ENCODE data around the gene GAL3ST2.
"Not testable (repeated sequence)": the region's sequence is repeated elsewhere in the genome, so short reads cannot be mapped to it uniquely, and the experiment has no call there.

Gene GAL3ST2

GRCh38 chr2:241833101-241833663 lies 56.6 kb downstream of the GAL3ST2 start:
- Histone ChIP-seq H3K4me1 (no peaks in the 10 kb centered on the region), H3K27me3 (ENCODE audit: control insufficient read depth, insufficient read depth, low read length) (no peaks in the 10 kb centered on the region), H3K27ac (no peak overlapping the region), H3K4me3 (ENCODE audit: low read depth, low read length) (no peak overlapping the region), H3K4me2 (ENCODE audit: low read length) (no peak overlapping the region), H2AFZ (no peak overlapping the region), H3K79me2 (no peaks in the 10 kb centered on the region), H3K36me3 (ENCODE audit: control insufficient read depth, insufficient read depth, low read length) (no peaks in the 10 kb centered on the region), H3K9ac (no peak overlapping the region), H3K9me3 (ENCODE audit: control insufficient read depth, low read length) (no peaks in the 10 kb centered on the region)
- TF ChIP-seq CTCF (IDR thresholded peaks at IDR 0.05) = no peak

DNA sequence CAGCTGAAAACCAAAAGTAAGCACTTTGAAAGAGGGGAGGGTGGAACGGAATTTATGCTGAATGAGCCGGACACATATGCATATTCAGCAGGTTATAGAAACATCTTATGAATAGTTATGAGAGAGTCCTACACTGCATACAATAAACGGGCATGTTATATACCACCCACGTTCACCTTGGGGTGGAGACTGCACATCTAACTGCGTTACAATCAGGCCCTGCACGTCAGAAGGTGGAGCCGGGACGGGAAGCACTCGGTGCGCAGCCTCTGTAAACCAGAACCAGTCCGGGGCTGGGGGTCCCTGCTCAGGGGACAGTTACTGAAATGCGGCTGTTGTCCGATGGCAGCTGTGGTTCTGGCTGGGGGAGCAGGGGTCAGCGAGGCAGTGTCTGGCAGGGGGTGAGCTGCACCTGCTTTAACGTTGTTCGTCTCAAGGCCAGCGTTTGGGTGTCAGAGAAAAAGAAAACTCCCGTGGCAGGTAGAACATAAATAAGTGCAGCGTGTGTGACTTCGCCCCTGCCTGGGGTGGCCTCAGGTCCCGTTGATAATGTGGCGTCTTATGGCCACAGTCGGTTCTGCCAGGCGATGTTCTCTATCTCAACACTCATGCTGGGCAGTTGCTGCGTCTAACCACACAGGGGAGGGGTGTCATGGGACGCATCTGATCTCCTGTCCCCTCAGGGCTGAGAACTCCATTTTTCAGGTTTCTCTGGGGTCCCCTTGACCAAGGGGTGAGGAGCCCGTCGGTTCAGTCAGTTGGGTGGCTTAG lies 57.3 kb downstream of the GAL3ST2 start:
- H3K4me1 ChIP-seq; H3K27ac ChIP-seq; H2AFZ ChIP-seq; H3K4me2 ChIP-seq (ENCODE audit: low read length); H3K9ac ChIP-seq; H3K36me3 ChIP-seq (ENCODE audit: control insufficient read depth, insufficient read depth, low read length); H3K79me2 ChIP-seq; H3K9me3 ChIP-seq (ENCODE audit: control insufficient read depth, low read length); H3K27me3 ChIP-seq (ENCODE audit: control insufficient read depth, insufficient read depth, low read length); H3K4me3 ChIP-seq (ENCODE audit: low read depth, low read length): not testable (repeated sequence)

DNA sequence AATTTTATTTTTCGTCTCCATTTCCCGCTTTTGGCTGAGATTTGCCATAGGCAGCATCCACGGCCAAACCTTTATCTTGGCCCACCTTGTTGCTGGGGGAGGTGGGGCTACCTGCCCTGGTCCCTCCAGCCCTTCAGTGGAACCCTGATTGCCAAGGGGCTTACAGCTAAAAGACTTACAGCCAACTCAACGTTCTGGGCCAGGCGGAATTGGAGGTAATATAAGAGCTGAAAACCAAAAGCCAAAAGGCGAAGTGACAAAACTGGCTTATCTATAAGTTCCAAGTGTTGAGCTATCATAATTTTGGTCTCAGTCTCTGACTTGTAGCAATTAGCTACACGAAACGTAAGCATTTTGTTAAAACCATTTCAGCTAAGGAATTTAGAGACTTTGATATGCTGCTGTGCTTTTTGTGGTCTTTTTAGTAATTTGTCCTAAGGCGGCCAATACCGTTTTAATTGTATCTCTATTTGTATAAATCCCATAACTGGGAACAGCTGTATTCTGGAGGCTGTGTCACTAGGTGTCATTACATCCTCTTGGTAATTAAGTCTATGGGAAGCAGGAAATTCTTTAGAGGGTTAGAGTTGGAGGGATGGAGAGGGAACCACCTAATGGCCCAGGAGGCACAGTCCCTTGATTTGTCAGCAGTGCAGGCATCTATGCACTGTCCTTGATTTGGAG lies 58.0 kb downstream of the GAL3ST2 start:
- Histone ChIP-seq H3K27ac (no peak overlapping the region), H3K27me3 (ENCODE audit: control insufficient read depth, insufficient read depth, low read length) (no peaks in the 10 kb centered on the region), H3K4me1 (no peaks in the 10 kb centered on the region), H3K9me3 (ENCODE audit: control insufficient read depth, low read length) (no peaks in the 10 kb centered on the region), H3K4me3 (ENCODE audit: low read depth, low read length) (no peak overlapping the region), H3K79me2 (no peaks in the 10 kb centered on the region), H3K36me3 (ENCODE audit: control insufficient read depth, insufficient read depth, low read length) (no peaks in the 10 kb centered on the region), H3K9ac (no peak overlapping the region), H3K4me2 (ENCODE audit: low read length) (no peak overlapping the region), H2AFZ (no peak overlapping the region)
- no peak for TF ChIP-seq CTCF (IDR thresholded peaks at IDR 0.05)

DNA sequence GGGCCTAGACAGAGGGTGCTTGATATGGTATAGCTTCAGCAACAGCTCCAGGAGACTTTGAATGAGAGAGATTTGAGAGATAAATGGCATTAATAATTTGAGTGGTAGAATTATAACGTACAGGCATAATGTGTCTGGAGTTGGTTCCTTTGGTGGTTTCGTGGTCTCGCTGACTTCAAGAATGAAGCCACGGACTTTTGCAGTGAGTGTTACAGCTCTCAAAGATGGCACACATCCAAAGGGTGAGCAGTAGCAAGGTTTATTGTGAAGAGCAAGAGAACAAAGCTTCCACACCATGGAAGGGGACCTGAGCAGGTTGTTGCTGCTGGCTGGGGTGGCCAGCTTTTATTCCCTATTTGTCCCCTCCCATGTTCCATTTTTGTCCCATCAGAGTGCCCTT lies 59.0 kb downstream of the GAL3ST2 start:
- TF ChIP-seq CTCF (IDR thresholded peaks at IDR 0.05) = no peak
- no peaks in the 10 kb centered on the region for H3K9me3 ChIP-seq (ENCODE audit: control insufficient read depth, low read length)

GRCh38 chr2:241836292-241836691 lies 59.7 kb downstream of the GAL3ST2 start:
- Histone ChIP-seq H3K4me3 (ENCODE audit: low read depth, low read length) (no peak overlapping the region), H3K9me3 (ENCODE audit: control insufficient read depth, low read length) (no peaks in the 10 kb centered on the region), H3K27me3 (ENCODE audit: control insufficient read depth, insufficient read depth, low read length) (no peaks in the 10 kb centered on the region), H3K36me3 (ENCODE audit: control insufficient read depth, insufficient read depth, low read length) (no peaks in the 10 kb centered on the region), H3K9ac (no peak overlapping the region), H3K4me1 (no peaks in the 10 kb centered on the region), H2AFZ (no peak overlapping the region), H3K4me2 (ENCODE audit: low read length) (no peak overlapping the region), H3K79me2 (no peaks in the 10 kb centered on the region), H3K27ac (no peak overlapping the region)
- TF ChIP-seq CTCF (IDR thresholded peaks at IDR 0.05) = no peak

More for the DNA sequence above, 59.0 kb downstream of the GAL3ST2 start:
- H3K4me1 ChIP-seq = no peaks in the 10 kb centered on the region
- no peaks in the 10 kb centered on the region for H3K27me3 ChIP-seq (ENCODE audit: control insufficient read depth, insufficient read depth, low read length)
- H3K36me3 ChIP-seq (ENCODE audit: control insufficient read depth, insufficient read depth, low read length) = no peaks in the 10 kb centered on the region
- H2AFZ ChIP-seq = no peak overlapping the region
- H3K4me2 ChIP-seq (ENCODE audit: low read length) = no peak overlapping the region
- H3K9ac ChIP-seq = no peak overlapping the region
- H3K27ac ChIP-seq = no peak overlapping the region
- no peaks in the 10 kb centered on the region for H3K79me2 ChIP-seq
- H3K4me3 ChIP-seq (ENCODE audit: low read depth, low read length) = no peak overlapping the region

All from parathyroid adenoma (tissue), 2 donors.